Keratinocyte (primary cell): Measurements from ENCODE around the gene ARSK. TPM values are rescaled to one million over a fixed set of nuclear protein-coding genes. Genes with fewer than 3 reads are reported as not detected.

Experiments used
- DNase-seq: peaks from one replicate; pipeline ENCODE4 v3.0.0-alpha.2; 2011; ENCODE audit warnings: low read depth, missing footprints, low spot score
- FAIRE-seq: peaks from 2 replicates; lab custom pipeline; 2011; peaks lifted over from hg19 to GRCh38; lab: Jason Lieb, UNC
- H2AFZ ChIP-seq: 2 replicates; pipeline ENCODE4 v1.6.0; 2012; ENCODE audit warnings: low read length, control low read depth, inconsistent platforms; ENCODE audit not compliant: control insufficient read depth
- H3K27ac ChIP-seq: 2 replicates; pipeline ENCODE4 v1.5.1; 2011; ENCODE audit warnings: low read length; ENCODE audit not compliant: control insufficient read depth, insufficient read depth
- H3K27me3 ChIP-seq: 3 replicates; pipeline ENCODE4 v1.6.0; 2011; ENCODE audit warnings: low read length; ENCODE audit not compliant: control insufficient read depth, insufficient read depth; ENCODE audit errors: extremely low read depth
- H3K36me3 ChIP-seq, 2 experiments: 2 replicates in 1 of 2; 3 replicates in 1 of 2; pipeline ENCODE4 v1.5.1; 2011; ENCODE audit warnings: low read length in 2 of 2, mild to moderate bottlenecking in 1 of 2; ENCODE audit not compliant: control insufficient read depth in 2 of 2, insufficient read depth in 2 of 2; ENCODE audit errors: extremely low read depth in 1 of 2
- H3K4me1 ChIP-seq: 3 replicates; pipeline ENCODE4 v1.5.1; 2011; ENCODE audit warnings: low read length; ENCODE audit not compliant: control insufficient read depth, insufficient read depth; ENCODE audit errors: extremely low read depth
- H3K4me2 ChIP-seq: 3 replicates; pipeline ENCODE4 v1.6.0; 2011; ENCODE audit warnings: low read depth, low read length; ENCODE audit not compliant: control insufficient read depth, insufficient read depth; ENCODE audit errors: extremely low read depth
- H3K4me3 ChIP-seq, 3 experiments: fragments of 200-600 bp in 1 of 3; sonication (generic) in 1 of 3; 2 replicates in 2 of 3; 3 replicates in 1 of 3; pipeline ENCODE4 v1.5.1; 2011 to 2016; ENCODE audit warnings: low read length in 3 of 3, mild to moderate bottlenecking in 3 of 3, control low read depth in 2 of 3, inconsistent platforms in 1 of 3, low read depth in 1 of 3, mixed read lengths in 1 of 3, mixed run types in 1 of 3, moderate library complexity in 1 of 3; ENCODE audit not compliant: control insufficient read depth in 2 of 3, insufficient read depth in 2 of 3; ENCODE audit errors: extremely low read depth in 1 of 3
- H3K79me2 ChIP-seq: 2 replicates; pipeline ENCODE4 v1.6.0; 2012; ENCODE audit warnings: low read length; ENCODE audit not compliant: control insufficient read depth, insufficient read depth
- H3K9ac ChIP-seq: 3 replicates; pipeline ENCODE4 v1.6.0; 2011; ENCODE audit warnings: low read length; ENCODE audit not compliant: control insufficient read depth, insufficient read depth; ENCODE audit errors: extremely low read depth
- H3K9me1 ChIP-seq: 3 replicates; pipeline ENCODE4 v1.6.0; 2011; ENCODE audit warnings: low read length; ENCODE audit not compliant: control insufficient read depth, insufficient read depth; ENCODE audit errors: extremely low read depth
- H3K9me3 ChIP-seq: 2 replicates; pipeline ENCODE4 v1.5.1; 2012; ENCODE audit warnings: low read depth, low read length; ENCODE audit not compliant: control insufficient read depth
- H4K20me1 ChIP-seq: 3 replicates; pipeline ENCODE4 v1.6.0; 2011; ENCODE audit warnings: low read length; ENCODE audit not compliant: control insufficient read depth, insufficient read depth; ENCODE audit errors: extremely low read depth
- CTCF ChIP-seq, 3 experiments: IDR thresholded peaks in 1 of 3; conservative IDR thresholded peaks in 1 of 3; optimal IDR thresholded peaks in 1 of 3; 2 replicates in 2 of 3; 3 replicates in 1 of 3; pipeline versions ENCODE3 to v1.5.1; 2011; ENCODE audit warnings: low read length in 3 of 3, mild to moderate bottlenecking in 3 of 3, moderate library complexity in 2 of 3, control low read depth in 1 of 3, inconsistent platforms in 1 of 3; ENCODE audit not compliant: insufficient read depth in 2 of 3; ENCODE audit errors: extremely low read depth in 1 of 3
- EZH2 ChIP-seq: IDR thresholded peaks from one replicate; pipeline ENCODE4 v1.6.1; 2012; ENCODE audit warnings: inconsistent platforms, mild to moderate bottlenecking, low read length, moderate library complexity
- dilution Hi-C: fragments of 300-500 bp; cut with MboI; formaldehyde crosslinking; loops from one replicate; pipeline ENCODE4 v1.7.0; 2020; ENCODE audit warnings: low sequenced_read_pairs; ENCODE audit not compliant: extremely low pct_ligation_motif_present
- polyA plus RNA-seq, 5 experiments: library from polyadenylated mRNA; depleted of rRNA in 3 of 5; stranded (reverse) in 3 of 5; stranded (forward) in 1 of 5; unstranded in 1 of 5; fragments of >200 nt; gene quantifications; 1 replicate in 1 of 5; 2 replicates in 3 of 5; 3 replicates in 1 of 5; pipeline versions ENCODE4 v1.2.1 to v1.2.3, GENCODE V29; 2011 to 2012; ENCODE audit warnings: missing spikeins in 2 of 5, low read depth in 1 of 5, low replicate concordance in 1 of 5

Gene ARSK
- polyA plus RNA-seq, 1 donor (not counting 4 experiments of a cell fraction or from before 2014, with no cell fraction given): 9.3 TPM

GRCh38 chr5:95613514-95613913, 58.6 kb downstream of the ARSK start:
- Histone ChIP-seq H3K9ac (no peak overlapping the region), H3K4me3 (no peak overlapping the region), H2AFZ (no peak overlapping the region), H3K9me3 (no peaks in the 10 kb centered on the region), H3K27me3 (no peaks in the 10 kb centered on the region), H3K9me1 (no peaks in the 10 kb centered on the region), H4K20me1 (no peaks in the 10 kb centered on the region), H3K36me3 (no peaks in the 10 kb centered on the region), H3K4me1 (peaks cover 16% of the 10 kb centered on the region), H3K4me2 (no peak overlapping the region), H3K79me2 (no peaks in the 10 kb centered on the region), H3K27ac (no peak overlapping the region)
- dilution Hi-C loops: no loop called here
- TF ChIP-seq CTCF (optimal IDR thresholded peaks at IDR 0.05 in 1 of 3, IDR thresholded peaks at IDR 0.05 in 1 of 3, conservative IDR thresholded peaks at IDR 0.05 in 1 of 3; ENCODE audit: extremely low read depth in 1 of 3, insufficient read depth in 2 of 3, low read length in 3 of 3) (no peak), EZH2 (no peak)
- DNase-seq (no peak), FAIRE-seq (no peak)

- H3K9me3 ChIP-seq: no peaks in the 10 kb centered on the region
- no peak overlapping the region for H3K4me3 ChIP-seq
- H3K4me1 ChIP-seq: peaks cover 23% of the 10 kb centered on the region
- no peaks in the 10 kb centered on the region for H4K20me1 ChIP-seq
- H3K36me3 ChIP-seq: no peaks in the 10 kb centered on the region
- H2AFZ ChIP-seq: no peak overlapping the region
- no peak overlapping the region for H3K4me2 ChIP-seq
- H3K9me1 ChIP-seq: no peaks in the 10 kb centered on the region
- no peaks in the 10 kb centered on the region for H3K79me2 ChIP-seq
- H3K9ac ChIP-seq: no peak overlapping the region
- no peak for DNase-seq
- no peak overlapping the region for H3K27ac ChIP-seq
- no peaks in the 10 kb centered on the region for H3K27me3 ChIP-seq
- TF ChIP-seq CTCF (optimal IDR thresholded peaks at IDR 0.05 in 1 of 3, IDR thresholded peaks at IDR 0.05 in 1 of 3, conservative IDR thresholded peaks at IDR 0.05 in 1 of 3; ENCODE audit: extremely low read depth in 1 of 3, insufficient read depth in 2 of 3, low read length in 3 of 3) (no peak), EZH2 (no peak)
- no peak for FAIRE-seq
- dilution Hi-C loops: no loop called here
Observed at GRCh38 chr5:95615164-95615467, 60.2 kb downstream of the ARSK start.
